Body of pancreas (tissue), 4 donors: ENCODE data around the gene BIRC5. TPM values are rescaled to one million over a fixed set of nuclear protein-coding genes. Genes with fewer than 3 reads are reported as not detected.

Experiments
- ATAC-seq: fragments of 150-250 bp; one replicate; pipeline ENCODE4 v1.9.1; 2016
- DNase-seq, 4 donors: peaks; one replicate each; pipeline ENCODE4 v3.0.0-alpha.2; 2019
- H3K27ac ChIP-seq, 4 donors: fragments of 200-600 bp; sonication (generic); 1 replicate in 3 of 4; 2 replicates in 1 of 4; pipeline versions ENCODE4 v1.5.1 to v1.6.1; 2016 to 2019; ENCODE audit warnings: mild to moderate bottlenecking in 1 of 4, mixed read lengths in 1 of 4, moderate library complexity in 1 of 4
- H3K27me3 ChIP-seq, 2 donors: fragments of 200-600 bp; sonication (generic); one replicate each; pipeline ENCODE4 v1.6.0; 2016; ENCODE audit warnings: mild to moderate bottlenecking in 1 of 2
- H3K36me3 ChIP-seq, 2 donors: fragments of 200-600 bp; sonication (generic); replicated peaks in 1 of 2; 2 replicates each; pipeline ENCODE4 v1.5.1; 2016; ENCODE audit warnings: low read depth in 2 of 2; ENCODE audit not compliant: insufficient read depth in 1 of 2
- H3K4me1 ChIP-seq: fragments of 200-600 bp; sonication (generic); one replicate; pipeline ENCODE4 v1.6.0; 2016
- H3K4me3 ChIP-seq, 2 donors: fragments of 200-600 bp; sonication (generic); 1 replicate in 1 of 2; 2 replicates in 1 of 2; pipeline ENCODE4 v1.5.1; 2016 to 2019
- H3K9me3 ChIP-seq, 3 donors: fragments of 200-600 bp; sonication (generic); 1 replicate in 2 of 3; 2 replicates in 1 of 3; pipeline ENCODE4 v1.5.1; 2016
- CTCF ChIP-seq, 7 experiments: fragments of 450-650 bp in 4 of 7; fragments of 200-600 bp in 3 of 7; sonication (generic) in 3 of 7; IDR thresholded peaks; one replicate each; pipeline ENCODE4 v1.5.1; 2016 to 2019; ENCODE audit warnings: antibody characterized with exemption in 7 of 7
- POLR2A ChIP-seq, 3 donors: fragments of 450-650 bp; IDR thresholded peaks; one replicate each; pipeline ENCODE4 v1.6.1; 2016; ENCODE audit warnings: antibody characterized with exemption in 3 of 3, mild to moderate bottlenecking in 2 of 3
- WGBS, 2 donors: methylation state at CpG; one replicate each; pipeline ENCODE4 v1.1.5; 2017; 5-methylcytosine and 5-hydroxymethylcytosine counted together
- intact Hi-C: fragments of 100-400 bp; cut with DNase I; formaldehyde crosslinking; loops from one replicate; pipeline ENCODE4 v1.15.1; 2023
- total RNA-seq, 2 donors: library from RNA; depleted of rRNA; stranded (reverse); fragments of >200 nt; gene quantifications; one replicate each; pipeline ENCODE4 v1.1.0, GENCODE V29; 2016

Gene BIRC5
- total RNA-seq, 2 donors from 2014 or later: not detected

- Histone ChIP-seq H3K9me3 (no peaks in the 10 kb centered on the region), H3K27me3 (peaks cover 2 to 6% of the 10 kb centered on the region in 2 donors), H3K36me3 (no peaks in the 10 kb centered on the region), H3K4me3 (no peak overlapping the region), H3K27ac (no peak overlapping the region), H3K4me1 (no peaks in the 10 kb centered on the region)
- DNase-seq: no peak
- ATAC-seq: no peak
- 73 to 77% methylated on average over 11 to 12 of the region's 12 CpGs for WGBS, 2 donors
- TF ChIP-seq CTCF (IDR thresholded peaks at IDR 0.05) (no peak), POLR2A (IDR thresholded peaks at IDR 0.05) (no peak)
- intact Hi-C loops: no loop called here
Observed at GRCh38 chr17:78226055-78226758, 12.2 kb downstream of the BIRC5 start.

- H3K36me3 ChIP-seq: no peaks in the 10 kb centered on the region
- ATAC-seq: no peak
- intact Hi-C loops: no loop called here
- TF ChIP-seq POLR2A (IDR thresholded peaks at IDR 0.05): no peak
- no peak for TF ChIP-seq CTCF (IDR thresholded peaks at IDR 0.05)
- WGBS, 2 donors: 58 to 69% methylated on average over 14 to 20 of the region's 20 CpGs
- no peak overlapping the region for H3K4me3 ChIP-seq
- H3K27me3 ChIP-seq: peaks cover 3 to 10% of the 10 kb centered on the region in 2 donors
- H3K9me3 ChIP-seq: no peaks in the 10 kb centered on the region
- H3K27ac ChIP-seq: no peak overlapping the region
- no peaks in the 10 kb centered on the region for H3K4me1 ChIP-seq
- DNase-seq: no peak
Observed at GRCh38 chr17:78226759-78227454, 12.9 kb downstream of the BIRC5 start.

GRCh38 chr17:78227455-78227916, 13.4 kb downstream of the BIRC5 start:
- no peak overlapping the region for H3K27ac ChIP-seq
- H3K36me3 ChIP-seq: no peaks in the 10 kb centered on the region
- no peaks in the 10 kb centered on the region for H3K4me1 ChIP-seq
- no peak for TF ChIP-seq CTCF (IDR thresholded peaks at IDR 0.05)
- no peak for TF ChIP-seq POLR2A (IDR thresholded peaks at IDR 0.05)
- ATAC-seq (no peak), DNase-seq (no peak)
- peaks cover 3 to 16% of the 10 kb centered on the region in 2 donors for H3K27me3 ChIP-seq
- intact Hi-C loops: no loop called here
- H3K4me3 ChIP-seq: no peak overlapping the region
- WGBS, 2 donors: 67 to 92% methylated on average over 6 to 10 of the region's 10 CpGs
- H3K9me3 ChIP-seq: no peaks in the 10 kb centered on the region

- DNase-seq (no peak), ATAC-seq (no peak)
- Histone ChIP-seq H3K9me3 (no peaks in the 10 kb centered on the region), H3K4me3 (no peak overlapping the region), H3K36me3 (no peaks in the 10 kb centered on the region), H3K27ac (no peak overlapping the region), H3K4me1 (no peaks in the 10 kb centered on the region), H3K27me3 (peaks cover 3 to 17% of the 10 kb centered on the region in 2 donors)
- no peak for TF ChIP-seq POLR2A (IDR thresholded peaks at IDR 0.05)
- TF ChIP-seq CTCF (IDR thresholded peaks at IDR 0.05): no peak
- WGBS, 2 donors: 66 to 74% methylated on average over 4 of the region's 4 CpGs
- intact Hi-C loops: no loop called here
Observed at GRCh38 chr17:78228176-78228575, 14.1 kb downstream of the BIRC5 start.
